Endothelial cell (in vitro differentiated cells): ENCODE results near the gene MRFAP1. TPM values are rescaled to one million over a fixed set of nuclear protein-coding genes. Genes with fewer than 3 reads are reported as not detected.
A peak's percentile ranks its signal among the peaks of the same experiment; 100 is the strongest.

Source experiments
- DNase-seq: peaks from one replicate; pipeline ENCODE4 v3.0.0; 2021; ENCODE audit warnings: low spot score
- H3K27ac Mint-ChIP-seq: one replicate; pipeline ENCODE4 v1.8.0; 2021; ENCODE audit warnings: mixed read lengths, inconsistent platforms; ENCODE audit not compliant: unreplicated experiment
- H3K27me3 Mint-ChIP-seq: one replicate; pipeline ENCODE4 v1.8.0; 2021; ENCODE audit warnings: mild to moderate bottlenecking, moderate library complexity, mixed read lengths, inconsistent platforms; ENCODE audit not compliant: unreplicated experiment
- H3K36me3 Mint-ChIP-seq: one replicate; pipeline ENCODE4 v1.8.0; 2021; ENCODE audit warnings: mild to moderate bottlenecking, low read depth, mixed read lengths, inconsistent platforms; ENCODE audit not compliant: unreplicated experiment
- H3K4me1 Mint-ChIP-seq: one replicate; pipeline ENCODE4 v1.8.0; 2021; ENCODE audit warnings: mild to moderate bottlenecking, mixed read lengths, inconsistent platforms; ENCODE audit not compliant: unreplicated experiment
- H3K4me3 Mint-ChIP-seq: one replicate; pipeline ENCODE4 v1.8.0; 2021; ENCODE audit warnings: mild to moderate bottlenecking, mixed read lengths, inconsistent platforms; ENCODE audit not compliant: unreplicated experiment
- H3K9me3 Mint-ChIP-seq: one replicate; pipeline ENCODE4 v1.8.0; 2021; ENCODE audit warnings: mixed read lengths, inconsistent platforms; ENCODE audit not compliant: unreplicated experiment
- CTCF ChIP-seq: fragments of 200-600 bp; sonication (generic); IDR thresholded peaks from one replicate; pipeline ENCODE4 v1.5.0; 2021; ENCODE audit warnings: antibody characterized with exemption; ENCODE audit not compliant: unreplicated experiment
- total RNA-seq: library from RNA; stranded (reverse); fragmentation: NEBNext Ultra II Directional; extraction: Animal tissue kit (Norgen Biotek cat#: 25700); gene quantifications from one replicate; pipeline ENCODE4 v1.2.1, GENCODE V29; 2021; ENCODE audit not compliant: unreplicated experiment

Gene MRFAP1
- total RNA-seq, 1 donor from 2014 or later, result 226 TPM

- H3K27me3 Mint-ChIP-seq, result peaks cover 4% of the 10 kb centered on the region
- no peak for DNase-seq
- no peak overlapping the region for H3K27ac Mint-ChIP-seq
- peaks cover 14% of the 10 kb centered on the region for H3K36me3 Mint-ChIP-seq
- H3K4me3 Mint-ChIP-seq, result no peak overlapping the region
- H3K9me3 Mint-ChIP-seq, result no peaks in the 10 kb centered on the region
- H3K4me1 Mint-ChIP-seq, result no peaks in the 10 kb centered on the region
- no peak for TF ChIP-seq CTCF
Measured at GRCh38 chr4:6614701-6615230, 25.7 kb upstream of the MRFAP1 start.

DNA sequence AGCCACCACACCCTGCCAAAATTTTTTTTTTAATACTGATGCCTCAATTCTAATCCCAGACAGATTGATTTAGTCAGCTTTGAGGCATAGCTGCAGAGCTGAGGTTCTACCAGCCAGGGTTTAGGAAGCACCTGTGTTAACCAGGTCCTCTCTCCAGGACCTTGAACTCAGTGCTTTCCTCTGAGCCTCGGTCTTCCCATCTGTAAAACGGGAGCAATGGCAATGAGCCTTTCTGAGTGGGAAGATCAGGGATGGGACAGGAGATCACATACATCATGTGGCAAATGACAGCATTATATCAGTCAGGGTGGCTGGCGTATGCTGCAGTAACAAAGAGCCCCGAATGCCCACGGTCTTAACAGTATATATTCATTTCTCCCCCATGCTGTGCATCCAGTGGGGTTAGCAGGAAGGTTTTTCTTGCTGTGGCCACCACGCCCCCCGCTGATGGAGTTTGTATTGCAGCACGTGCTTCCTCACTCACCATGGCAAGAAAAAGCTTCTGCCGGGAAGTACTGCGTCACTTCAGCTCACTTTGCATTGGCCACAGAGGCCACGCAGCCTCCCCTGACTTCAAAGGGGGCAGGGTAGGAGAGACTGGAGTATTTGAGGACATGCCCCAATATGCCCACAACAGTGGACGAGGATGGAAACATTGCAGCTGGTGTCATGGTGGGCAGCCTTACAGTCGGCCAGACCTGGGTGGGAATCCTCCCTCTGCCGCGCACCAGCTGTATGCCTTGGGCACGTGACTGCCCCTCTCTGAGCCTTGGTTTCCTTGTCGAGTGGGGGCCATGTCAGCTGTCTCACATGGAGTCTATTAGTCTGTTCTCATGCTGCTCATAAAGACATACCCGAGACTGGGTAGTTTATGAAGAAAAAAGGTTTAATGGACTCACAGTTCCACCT is 24.1 kb upstream of the MRFAP1 start:
- no peak for TF ChIP-seq CTCF
- H3K27ac Mint-ChIP-seq, result no peak overlapping the region
- H3K4me3 Mint-ChIP-seq, result no peak overlapping the region
- peaks cover 6% of the 10 kb centered on the region for H3K27me3 Mint-ChIP-seq
- H3K36me3 Mint-ChIP-seq, result peaks cover 13% of the 10 kb centered on the region
- H3K9me3 Mint-ChIP-seq, result no peaks in the 10 kb centered on the region
- H3K4me1 Mint-ChIP-seq, result no peaks in the 10 kb centered on the region
- no peak for DNase-seq

DNA sequence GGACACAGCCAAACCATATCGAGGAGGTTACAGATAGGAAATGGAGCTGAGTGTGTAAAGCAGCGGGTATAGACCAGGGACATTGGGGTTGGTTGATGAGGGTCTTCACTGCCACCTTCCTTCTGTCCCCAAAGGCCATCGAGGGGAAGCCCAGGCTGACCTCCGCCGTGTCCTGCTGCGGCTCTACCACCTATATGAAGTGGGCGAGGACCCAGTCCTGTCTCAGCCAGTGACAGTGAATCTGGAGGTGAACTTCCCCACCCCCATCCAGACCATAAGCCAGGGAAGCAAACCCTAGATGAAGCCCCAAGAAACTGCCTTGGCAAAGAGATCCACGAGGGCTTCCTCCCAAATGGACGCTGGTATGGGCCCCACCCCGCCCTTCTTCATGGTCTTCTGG is 23.2 kb upstream of the MRFAP1 start:
- Mint-ChIP-seq H3K4me3 (no peak overlapping the region), H3K9me3 (no peaks in the 10 kb centered on the region), H3K36me3 (peaks cover 6% of the 10 kb centered on the region), H3K27me3 (peaks cover 4% of the 10 kb centered on the region), H3K4me1 (no peaks in the 10 kb centered on the region), H3K27ac (no peak overlapping the region)
- TF ChIP-seq CTCF, result no peak
- DNase-seq, result no peak

- peaks cover 4% of the 10 kb centered on the region for H3K27me3 Mint-ChIP-seq
- peak overlapping the region; percentile 67 for H3K27ac Mint-ChIP-seq
- no peak for DNase-seq
- H3K9me3 Mint-ChIP-seq, result no peaks in the 10 kb centered on the region
- H3K4me1 Mint-ChIP-seq, result no peaks in the 10 kb centered on the region
- TF ChIP-seq CTCF, result no peak
- H3K36me3 Mint-ChIP-seq, result peaks cover 3% of the 10 kb centered on the region
- no peak overlapping the region for H3K4me3 Mint-ChIP-seq
Measured at GRCh38 chr4:6618386-6619115, 21.9 kb upstream of the MRFAP1 start.
